ENCODE data around the gene NXNL1.
"Not testable (repeated sequence)": the region's sequence is repeated elsewhere in the genome, so short reads cannot be mapped to it uniquely, and the experiment has no call there.

Gene NXNL1, protein sequence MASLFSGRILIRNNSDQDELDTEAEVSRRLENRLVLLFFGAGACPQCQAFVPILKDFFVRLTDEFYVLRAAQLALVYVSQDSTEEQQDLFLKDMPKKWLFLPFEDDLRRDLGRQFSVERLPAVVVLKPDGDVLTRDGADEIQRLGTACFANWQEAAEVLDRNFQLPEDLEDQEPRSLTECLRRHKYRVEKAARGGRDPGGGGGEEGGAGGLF

DNA sequence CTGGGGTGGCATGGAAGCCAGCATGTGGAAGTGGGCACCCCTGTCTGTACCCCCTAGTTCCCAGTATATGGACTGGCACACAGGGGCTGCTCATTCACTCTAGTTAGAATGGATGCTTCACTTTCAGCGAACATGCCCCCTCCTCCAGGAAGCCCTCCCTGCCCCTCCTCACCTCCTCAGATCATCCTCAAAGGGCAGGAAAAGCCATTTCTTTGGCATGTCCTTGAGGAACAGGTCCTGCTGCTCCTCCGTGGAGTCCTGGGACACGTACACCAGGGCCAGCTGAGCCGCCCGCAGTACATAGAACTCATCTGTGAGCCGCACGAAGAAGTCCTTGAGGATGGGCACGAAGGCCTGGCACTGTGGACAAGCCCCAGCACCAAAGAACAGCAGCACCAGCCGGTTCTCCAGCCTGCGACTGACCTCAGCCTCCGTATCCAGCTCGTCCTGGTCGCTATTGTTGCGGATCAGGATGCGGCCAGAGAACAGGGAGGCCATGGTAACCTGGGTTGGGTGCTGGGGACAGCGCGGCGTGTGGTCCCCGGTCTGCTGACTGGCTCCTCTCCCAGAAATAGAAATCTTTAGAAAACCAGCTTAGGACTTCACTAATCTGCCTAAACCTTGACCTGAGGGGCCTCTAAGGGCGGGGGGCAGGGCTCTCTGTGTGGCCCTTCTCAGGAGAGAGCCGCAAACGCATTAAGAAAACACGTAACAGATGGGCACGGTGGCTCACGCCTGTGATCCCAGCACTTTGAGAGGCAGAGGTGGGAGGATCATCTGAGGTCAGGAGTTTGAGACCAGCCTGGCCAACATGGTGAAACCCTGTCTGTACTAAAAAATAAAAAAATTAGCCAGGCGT, at the start of gene NXNL1:
NXNL1 (minus strand) TSS at position 555 of the 859 bp plus-strand sequence; CDS start at position 498, 57 bp downstream.
- TF ChIP-seq, protein P1, sequence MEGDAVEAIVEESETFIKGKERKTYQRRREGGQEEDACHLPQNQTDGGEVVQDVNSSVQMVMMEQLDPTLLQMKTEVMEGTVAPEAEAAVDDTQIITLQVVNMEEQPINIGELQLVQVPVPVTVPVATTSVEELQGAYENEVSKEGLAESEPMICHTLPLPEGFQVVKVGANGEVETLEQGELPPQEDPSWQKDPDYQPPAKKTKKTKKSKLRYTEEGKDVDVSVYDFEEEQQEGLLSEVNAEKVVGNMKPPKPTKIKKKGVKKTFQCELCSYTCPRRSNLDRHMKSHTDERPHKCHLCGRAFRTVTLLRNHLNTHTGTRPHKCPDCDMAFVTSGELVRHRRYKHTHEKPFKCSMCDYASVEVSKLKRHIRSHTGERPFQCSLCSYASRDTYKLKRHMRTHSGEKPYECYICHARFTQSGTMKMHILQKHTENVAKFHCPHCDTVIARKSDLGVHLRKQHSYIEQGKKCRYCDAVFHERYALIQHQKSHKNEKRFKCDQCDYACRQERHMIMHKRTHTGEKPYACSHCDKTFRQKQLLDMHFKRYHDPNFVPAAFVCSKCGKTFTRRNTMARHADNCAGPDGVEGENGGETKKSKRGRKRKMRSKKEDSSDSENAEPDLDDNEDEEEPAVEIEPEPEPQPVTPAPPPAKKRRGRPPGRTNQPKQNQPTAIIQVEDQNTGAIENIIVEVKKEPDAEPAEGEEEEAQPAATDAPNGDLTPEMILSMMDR (IDR thresholded peaks at IDR 0.05; ENCODE audit: control extremely low read depth, extremely low read depth, low read depth, missing control alignments), result no peak
- POLR2A ChIA-PET, result interaction anchor here (0.6 kb wide), 1 partner anchor 791 kb away, joined by 3 read pairs; no protein-coding TSS in a partner anchor
- no peak for DNase-seq (ENCODE audit: extremely low spot score)
- CTCF ChIA-PET, result interaction anchor here (1.1 to 2.9 kb wide), 2 partner anchors 36 to 65 kb away, joined by 3 to 10 read pairs; no protein-coding TSS in a partner anchor

DNA sequence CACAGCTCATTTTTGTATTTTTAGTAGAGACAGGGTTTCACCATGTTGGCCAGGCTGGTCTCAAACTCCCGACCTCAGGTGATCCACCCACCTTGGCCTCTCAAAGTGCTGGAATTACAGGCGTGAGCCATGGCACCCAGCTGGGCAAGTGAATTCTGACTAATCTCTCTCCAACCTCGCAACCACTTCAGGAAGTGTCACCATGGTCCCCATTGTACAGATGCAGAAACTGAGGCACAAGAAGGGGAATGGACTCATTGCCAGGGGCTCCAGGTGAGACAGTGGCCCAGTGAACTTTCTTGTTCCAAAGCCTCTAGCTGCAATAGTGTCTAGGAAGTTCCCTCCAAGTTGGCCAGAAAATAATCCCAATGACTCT, 47.8 kb upstream of the NXNL1 start:
- DNase-seq (ENCODE audit: extremely low spot score); POLR2A ChIA-PET: not testable (repeated sequence)
- CTCF ChIA-PET, result interaction anchor here (1.2 to 9.0 kb wide), 2 partner anchors 7 to 13 kb away, joined by 3 to 87 read pairs; no protein-coding TSS in a partner anchor

DNA sequence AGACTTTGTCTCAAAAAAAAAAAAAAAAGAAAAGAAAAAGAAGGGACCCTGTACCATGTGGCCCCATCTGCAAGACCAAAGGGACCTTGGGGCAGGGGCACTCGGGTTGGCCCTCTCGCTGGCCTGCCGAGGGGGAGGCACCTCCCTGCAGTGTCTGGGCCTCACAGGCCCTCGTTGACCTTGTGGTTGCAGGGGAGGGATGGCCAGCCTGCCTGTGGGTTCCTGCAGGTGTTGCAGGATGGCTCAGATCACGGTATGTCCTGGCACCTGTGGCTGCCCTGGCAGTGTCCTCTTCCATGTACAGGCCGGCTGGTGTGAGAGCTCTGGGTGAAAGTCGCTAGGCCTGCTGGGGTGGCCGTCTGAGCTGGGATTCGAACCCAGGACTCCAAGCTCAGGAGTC, 46.0 kb upstream of the NXNL1 start:
- ChIA-PET CTCF (interaction anchor here (9.0 kb wide), 1 partner anchor 11 kb away, joined by 87 read pairs; no protein-coding TSS in a partner anchor), POLR2A (no interaction called here)
- TF ChIP-seq, protein P1 (IDR thresholded peaks at IDR 0.05; ENCODE audit: control extremely low read depth, extremely low read depth, low read depth, missing control alignments), result no peak

DNA sequence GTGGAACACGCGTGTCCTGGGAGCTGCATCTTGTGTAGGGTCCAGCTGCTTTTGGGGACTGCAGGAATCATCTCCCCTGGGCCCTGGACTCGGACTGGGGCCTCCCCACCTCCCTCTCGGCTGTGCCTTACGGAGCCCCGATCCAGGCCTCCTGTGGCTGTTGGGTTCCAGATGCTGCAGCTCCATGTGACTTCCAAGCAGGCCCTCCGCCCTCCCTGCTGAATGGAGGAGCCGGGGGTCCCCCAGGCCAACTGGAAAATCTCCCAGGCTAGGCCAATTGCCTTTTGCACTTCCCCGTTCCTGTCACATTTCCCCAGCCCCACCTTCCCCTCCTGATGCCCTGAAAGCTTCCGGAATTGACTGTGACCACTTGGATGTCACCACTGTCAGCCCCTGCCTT, 44.5 kb upstream of the NXNL1 start:
- ChIA-PET POLR2A (no interaction called here), CTCF (interaction anchor here (9.0 kb wide), 1 partner anchor 9 kb away, joined by 87 read pairs; no protein-coding TSS in a partner anchor)
- no peak for DNase-seq (ENCODE audit: extremely low spot score)
- TF ChIP-seq, protein P1 (IDR thresholded peaks at IDR 0.05; ENCODE audit: control extremely low read depth, extremely low read depth, low read depth, missing control alignments), result no peak

More for the DNA sequence above, 46.0 kb upstream of the NXNL1 start:
- DNase-seq (ENCODE audit: extremely low spot score), result no peak

DNA sequence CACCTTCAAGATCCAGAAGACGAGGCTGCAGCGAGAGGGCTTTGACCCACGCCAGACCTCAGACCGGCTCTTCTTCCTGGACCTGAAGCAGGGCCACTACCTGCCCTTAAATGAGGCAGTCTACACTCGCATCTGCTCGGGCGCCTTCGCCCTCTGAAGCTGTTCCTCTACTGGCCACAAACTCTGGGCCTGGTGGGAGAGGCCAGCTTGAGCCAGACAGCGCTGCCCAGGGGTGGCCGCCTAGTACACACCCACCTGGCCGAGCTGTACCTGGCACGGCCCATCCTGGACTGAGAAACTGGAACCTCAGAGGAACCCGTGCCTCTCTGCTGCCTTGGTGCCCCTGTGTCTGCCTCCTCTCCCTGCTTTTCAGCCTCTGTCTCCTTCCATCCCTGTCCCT, 43.7 kb upstream of the NXNL1 start:
- CTCF ChIA-PET, result interaction anchor here (1.0 to 9.0 kb wide), 2 partner anchors 9 to 17 kb away, joined by 3 to 87 read pairs; no protein-coding TSS in a partner anchor
- no peak for DNase-seq (ENCODE audit: extremely low spot score)
- POLR2A ChIA-PET, result no interaction called here
- TF ChIP-seq, protein P1 (IDR thresholded peaks at IDR 0.05; ENCODE audit: control extremely low read depth, extremely low read depth, low read depth, missing control alignments), result no peak

DNA sequence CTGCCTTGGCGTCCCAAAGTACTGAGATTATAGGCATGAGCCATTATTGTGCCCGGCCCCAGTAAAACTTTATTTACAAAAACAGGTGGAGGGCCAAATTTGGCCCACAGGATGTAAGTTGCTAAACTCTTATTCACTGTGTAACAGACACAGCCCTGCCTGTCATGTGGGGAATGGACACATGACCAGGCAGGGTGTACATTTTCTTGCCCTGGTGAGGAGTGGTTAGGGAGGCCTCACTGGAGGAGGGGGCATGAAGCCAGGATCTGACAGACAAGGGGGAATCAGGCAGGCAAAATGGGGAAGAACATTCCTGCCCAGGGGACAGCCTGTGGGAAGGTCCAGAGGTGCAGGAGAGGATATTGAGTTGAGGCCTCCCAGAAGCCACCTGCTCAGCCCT, 43.3 kb upstream of the NXNL1 start:
- CTCF ChIA-PET, result interaction anchor here (1.0 kb wide), 1 partner anchor 18 kb away, joined by 3 read pairs; no protein-coding TSS in a partner anchor
- POLR2A ChIA-PET, result no interaction called here
- TF ChIP-seq, protein P1 (IDR thresholded peaks at IDR 0.05; ENCODE audit: control extremely low read depth, extremely low read depth, low read depth, missing control alignments), result no peak
- DNase-seq (ENCODE audit: extremely low spot score), result no peak

All from GM10248 (cell line).